ENCODE measurements around the gene CEBPG. TPM values are rescaled to one million over a fixed set of nuclear protein-coding genes. Genes with fewer than 3 reads are reported as not detected.

Gene CEBPG
- total RNA-seq, 6 experiments from 2014 or later, result 15.0 to 32.3 (median 27.1) TPM

DNA sequence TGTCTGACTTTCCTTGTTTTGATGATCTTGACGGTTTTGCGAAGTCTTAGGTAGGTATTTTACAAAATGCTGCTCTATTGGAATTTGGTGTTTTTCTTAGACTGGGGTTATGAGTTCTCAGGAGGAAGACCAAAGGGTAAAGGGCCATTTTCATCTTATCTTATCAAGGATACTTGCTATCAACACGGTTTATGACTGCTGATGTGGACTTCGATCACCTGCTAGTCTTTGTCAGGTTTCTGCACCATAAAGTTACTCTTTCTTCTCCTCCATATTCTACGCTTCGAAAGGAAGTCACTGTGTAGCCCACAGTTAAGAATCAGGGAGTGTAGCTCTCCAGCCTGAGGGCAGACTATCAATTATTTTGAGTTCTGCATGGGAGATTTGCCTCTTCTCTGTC, 7.4 kb upstream of the CEBPG start:
- H3K36me3 ChIP-seq, result no peaks in the 10 kb centered on the region
- ATAC-seq (no peak), DNase-seq (no peak)
- no peaks in the 10 kb centered on the region for H3K4me1 ChIP-seq
- intact Hi-C loops (cut with DNase I), result no loop called here
- H3K27me3 ChIP-seq, result no peaks in the 10 kb centered on the region
- no peaks in the 10 kb centered on the region for H3K9me3 ChIP-seq
- WGBS (ENCODE audit: insufficient coverage, low coverage, low lambda C conversion rate, missing lambda C conversion rate), result 79% methylated on average over 6 of the region's 6 CpGs
- TF ChIP-seq POLR2A (IDR thresholded peaks at IDR 0.05), result no peak
- TF ChIP-seq, protein P1, sequence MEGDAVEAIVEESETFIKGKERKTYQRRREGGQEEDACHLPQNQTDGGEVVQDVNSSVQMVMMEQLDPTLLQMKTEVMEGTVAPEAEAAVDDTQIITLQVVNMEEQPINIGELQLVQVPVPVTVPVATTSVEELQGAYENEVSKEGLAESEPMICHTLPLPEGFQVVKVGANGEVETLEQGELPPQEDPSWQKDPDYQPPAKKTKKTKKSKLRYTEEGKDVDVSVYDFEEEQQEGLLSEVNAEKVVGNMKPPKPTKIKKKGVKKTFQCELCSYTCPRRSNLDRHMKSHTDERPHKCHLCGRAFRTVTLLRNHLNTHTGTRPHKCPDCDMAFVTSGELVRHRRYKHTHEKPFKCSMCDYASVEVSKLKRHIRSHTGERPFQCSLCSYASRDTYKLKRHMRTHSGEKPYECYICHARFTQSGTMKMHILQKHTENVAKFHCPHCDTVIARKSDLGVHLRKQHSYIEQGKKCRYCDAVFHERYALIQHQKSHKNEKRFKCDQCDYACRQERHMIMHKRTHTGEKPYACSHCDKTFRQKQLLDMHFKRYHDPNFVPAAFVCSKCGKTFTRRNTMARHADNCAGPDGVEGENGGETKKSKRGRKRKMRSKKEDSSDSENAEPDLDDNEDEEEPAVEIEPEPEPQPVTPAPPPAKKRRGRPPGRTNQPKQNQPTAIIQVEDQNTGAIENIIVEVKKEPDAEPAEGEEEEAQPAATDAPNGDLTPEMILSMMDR (IDR thresholded peaks at IDR 0.05), result no peak
- no peak overlapping the region for H3K4me3 ChIP-seq
- no peak overlapping the region for H3K27ac ChIP-seq

DNA sequence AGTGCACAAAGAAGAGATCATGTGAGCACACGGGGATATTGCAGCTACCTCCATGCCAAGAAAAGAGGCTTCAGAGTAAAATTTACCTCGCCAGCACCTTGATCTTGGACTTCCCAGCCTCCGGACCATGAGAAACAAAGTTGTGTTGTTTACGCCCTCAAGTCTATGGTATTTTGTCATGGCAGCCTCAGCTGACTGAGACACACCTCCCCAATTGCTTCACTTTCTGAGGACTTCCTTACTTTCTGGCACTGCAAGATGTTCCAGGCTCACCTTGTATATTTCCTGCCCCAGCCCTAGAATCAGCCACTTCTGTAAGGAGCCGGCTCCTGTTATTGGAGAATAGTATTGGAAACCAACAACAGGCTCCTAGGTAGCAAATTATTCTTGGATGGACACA, 6.6 kb upstream of the CEBPG start:
- Histone ChIP-seq H3K36me3 (no peaks in the 10 kb centered on the region), H3K9me3 (no peaks in the 10 kb centered on the region), H3K27ac (no peak overlapping the region), H3K4me3 (no peak overlapping the region), H3K27me3 (no peaks in the 10 kb centered on the region), H3K4me1 (no peaks in the 10 kb centered on the region)
- TF ChIP-seq POLR2A (IDR thresholded peaks at IDR 0.05), result no peak
- TF ChIP-seq, protein P1 (IDR thresholded peaks at IDR 0.05), result no peak
- DNase-seq, result no peak
- intact Hi-C loops (cut with DNase I), result no loop called here
- whole genome bisulfite sequencing (ENCODE audit: insufficient coverage, low coverage, low lambda C conversion rate, missing lambda C conversion rate), result 100% methylated on average over 2 of the region's 5 CpGs
- no peak for ATAC-seq

DNA sequence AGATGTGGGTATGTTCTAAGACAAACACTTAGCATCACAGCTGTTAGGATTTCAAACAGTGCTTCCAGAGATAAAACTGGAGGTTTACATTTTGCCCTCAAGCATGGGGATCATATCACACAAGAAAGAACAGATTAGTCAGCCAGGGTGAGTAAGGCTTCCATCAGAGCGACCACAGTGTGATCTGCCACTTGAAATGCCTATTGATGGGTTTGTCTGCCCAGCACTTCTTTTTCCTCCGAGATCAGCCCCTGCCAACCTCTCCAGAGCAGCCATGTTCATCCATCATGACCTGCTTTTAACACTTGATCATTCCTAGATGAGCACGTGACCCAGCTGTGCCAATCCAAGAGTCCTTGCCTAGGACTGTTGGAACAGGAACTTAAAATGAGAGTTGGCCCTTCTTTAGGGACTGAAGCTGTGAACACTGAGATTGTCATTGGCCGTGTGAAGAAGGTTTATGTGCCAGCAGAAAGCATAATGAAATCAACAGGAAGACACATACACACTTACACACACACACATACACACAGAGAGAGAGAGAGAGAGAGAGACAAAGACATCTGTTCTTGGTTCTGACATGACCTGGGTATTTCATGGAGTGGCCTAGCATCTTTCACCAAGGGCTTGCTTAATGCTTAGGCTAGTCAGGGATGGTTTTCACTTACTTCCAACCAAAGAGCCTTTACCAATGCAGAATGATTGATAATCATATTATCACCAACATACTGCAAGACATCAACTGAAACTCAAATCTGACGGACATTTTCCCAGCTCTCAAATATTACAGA, 5.2 kb upstream of the CEBPG start:
- no peak for TF ChIP-seq POLR2A (IDR thresholded peaks at IDR 0.05)
- TF ChIP-seq, protein P1 (IDR thresholded peaks at IDR 0.05), result no peak
- no peak overlapping the region for H3K4me3 ChIP-seq
- WGBS (ENCODE audit: insufficient coverage, low coverage, low lambda C conversion rate, missing lambda C conversion rate), result 82% methylated on average over 3 of the region's 5 CpGs
- H3K9me3 ChIP-seq, result no peaks in the 10 kb centered on the region
- no peak for DNase-seq
- no peaks in the 10 kb centered on the region for H3K4me1 ChIP-seq
- no peaks in the 10 kb centered on the region for H3K27me3 ChIP-seq
- intact Hi-C loops (cut with DNase I), result no loop called here
- no peaks in the 10 kb centered on the region for H3K36me3 ChIP-seq
- no peak for ATAC-seq
- no peak overlapping the region for H3K27ac ChIP-seq

DNA sequence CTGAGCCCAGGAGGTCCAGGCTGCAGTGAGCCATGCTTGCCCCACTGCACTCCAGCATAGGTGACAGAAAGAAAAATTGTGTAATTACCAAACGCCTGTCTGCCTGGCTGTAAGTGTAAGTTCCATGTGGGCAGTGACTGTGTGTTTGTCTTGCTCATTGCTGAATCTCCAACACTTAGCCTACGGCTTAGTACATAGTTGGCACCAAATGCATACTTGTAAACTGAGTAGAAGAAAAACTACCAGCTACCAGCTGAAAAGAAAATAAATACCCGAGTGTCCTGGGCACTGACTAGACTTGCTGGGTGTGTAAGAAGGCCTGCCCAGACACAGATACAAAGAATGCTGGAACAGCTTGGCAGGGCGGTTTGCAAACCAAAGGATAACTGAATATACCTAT, 2.7 kb upstream of the CEBPG start:
- 66% methylated on average over 3 of the region's 4 CpGs for WGBS (ENCODE audit: insufficient coverage, low coverage, low lambda C conversion rate, missing lambda C conversion rate)
- TF ChIP-seq, protein P1 (IDR thresholded peaks at IDR 0.05), result no peak
- TF ChIP-seq POLR2A (IDR thresholded peaks at IDR 0.05), result no peak
- no peaks in the 10 kb centered on the region for H3K36me3 ChIP-seq
- H3K27me3 ChIP-seq, result no peaks in the 10 kb centered on the region
- no peak for DNase-seq
- H3K4me1 ChIP-seq, result peaks cover 0 to 12% (median 2%) of the 10 kb centered on the region in 4 donors
- H3K27ac ChIP-seq, result no peak overlapping the region
- intact Hi-C loops (cut with DNase I), result no loop called here
- H3K4me3 ChIP-seq, result no peak overlapping the region
- no peak for ATAC-seq
- no peaks in the 10 kb centered on the region for H3K9me3 ChIP-seq
